CD4-positive, alpha-beta T cell treated with Interleukin-15 for 1 hour (primary cell): ENCODE measurements around the gene CD207.
"Not testable (repeated sequence)": the region's sequence is repeated elsewhere in the genome, so short reads cannot be mapped to it uniquely, and the experiment has no call there.

Experiments
- DNase-seq: peaks from one replicate; pipeline ENCODE4 v3.0.0-alpha.2; 2020

CD207 gene

GRCh38 chr2:70828914-70829824, 6.4 kb downstream of the CD207 start:
- DNase-seq = no peak

- no peak for DNase-seq
Observed at GRCh38 chr2:70828115-70828514, 7.5 kb downstream of the CD207 start.

- DNase-seq = no peak
Observed at GRCh38 chr2:70827388-70827787, 8.2 kb downstream of the CD207 start.

- DNase-seq = no peak
Observed at GRCh38 chr2:70826696-70827350, 8.8 kb downstream of the CD207 start.

- DNase-seq = no peak
Observed at GRCh38 chr2:70823249-70823648, 12.4 kb downstream of the CD207 start.

GRCh38 chr2:70822843-70823242, 12.8 kb downstream of the CD207 start:
- DNase-seq = no peak

- DNase-seq = no peak
Observed at GRCh38 chr2:70820499-70820898, 15.1 kb downstream of the CD207 start, which contains the start of gene CLEC4F. Gene CLEC4F (minus strand): TSS chr2:70820599. CDS start chr2:70820523, 76 bp downstream.

- no peak for DNase-seq
Observed at GRCh38 chr2:70817284-70817954, 18.2 kb downstream of the CD207 start.

- no peak for DNase-seq
Observed at GRCh38 chr2:70816726-70817125, 18.9 kb downstream of the CD207 start.

- DNase-seq = no peak
Observed at GRCh38 chr2:70808983-70809958, 26.3 kb downstream of the CD207 start.

- no peak for DNase-seq
Observed at GRCh38 chr2:70807828-70808118, 27.8 kb downstream of the CD207 start.

- DNase-seq = no peak
Observed at GRCh38 chr2:70807102-70807827, 28.4 kb downstream of the CD207 start.

- no peak for DNase-seq
Observed at GRCh38 chr2:70806620-70807019, 29.0 kb downstream of the CD207 start.

GRCh38 chr2:70806013-70806412, 29.6 kb downstream of the CD207 start:
- DNase-seq = no peak

- no peak for DNase-seq
Observed at GRCh38 chr2:70801607-70802263, 33.9 kb downstream of the CD207 start.

GRCh38 chr2:70799706-70800105, 35.9 kb downstream of the CD207 start:
- no peak for DNase-seq

- DNase-seq = not testable (repeated sequence)
Observed at GRCh38 chr2:70797996-70798395, 37.6 kb downstream of the CD207 start.

GRCh38 chr2:70797506-70797905, 38.1 kb downstream of the CD207 start:
- no peak for DNase-seq

- no peak for DNase-seq
Observed at GRCh38 chr2:70796262-70796661, 39.4 kb downstream of the CD207 start.

GRCh38 chr2:70795164-70795995, 40.2 kb downstream of the CD207 start:
- no peak for DNase-seq
